ENCODE results near the gene TMOD1. TPM values are rescaled to one million over a fixed set of nuclear protein-coding genes. Genes with fewer than 3 reads are reported as not detected.

Gene TMOD1
- total and polyA plus RNA-seq, 2 donors (not counting 1 experiment from before 2014, with no cell fraction given): 0.98 to 4.0 TPM

GRCh38 chr9:97519441-97519970, 18.0 kb downstream of the TMOD1 start:
- Histone ChIP-seq H3K4me1 (ENCODE audit: control insufficient read depth, extremely low read depth, insufficient read depth, low read length) (peaks cover 3% of the 10 kb centered on the region), H3K9ac (ENCODE audit: insufficient read depth, low read length) (no peak overlapping the region), H2AFZ (ENCODE audit: low read length) (no peak overlapping the region), H4K20me1 (ENCODE audit: control insufficient read depth, extremely low read depth, insufficient read depth, low read length) (no peaks in the 10 kb centered on the region), H3K79me2 (ENCODE audit: control insufficient read depth, insufficient read depth, low read length) (no peaks in the 10 kb centered on the region), H3K27me3 (ENCODE audit: control insufficient read depth, insufficient read depth, low read length) (no peaks in the 10 kb centered on the region), H3K9me3 (ENCODE audit: control insufficient read depth, insufficient read depth, low read depth, low read length) (no peaks in the 10 kb centered on the region), H3K4me3 (replicated peaks in 1 of 4; ENCODE audit: control extremely low read depth in 1 of 4, insufficient read depth in 1 of 4, low read depth in 3 of 4, low read length in 4 of 4) (no peak overlapping the region), H3K36me3 (ENCODE audit: control insufficient read depth, insufficient read depth, low read length) (no peaks in the 10 kb centered on the region), H3K4me2 (ENCODE audit: extremely low read depth, insufficient read depth, low read length) (no peak overlapping the region), H3K27ac (ENCODE audit: insufficient read depth, low read length) (no peak overlapping the region)
- no peak for DNase-seq (ENCODE audit: low read depth in 2 of 2)
- TF ChIP-seq EZH2 (IDR thresholded peaks at IDR 0.05; ENCODE audit: low read length, missing control alignments): no peak
- TF ChIP-seq, protein P1, sequence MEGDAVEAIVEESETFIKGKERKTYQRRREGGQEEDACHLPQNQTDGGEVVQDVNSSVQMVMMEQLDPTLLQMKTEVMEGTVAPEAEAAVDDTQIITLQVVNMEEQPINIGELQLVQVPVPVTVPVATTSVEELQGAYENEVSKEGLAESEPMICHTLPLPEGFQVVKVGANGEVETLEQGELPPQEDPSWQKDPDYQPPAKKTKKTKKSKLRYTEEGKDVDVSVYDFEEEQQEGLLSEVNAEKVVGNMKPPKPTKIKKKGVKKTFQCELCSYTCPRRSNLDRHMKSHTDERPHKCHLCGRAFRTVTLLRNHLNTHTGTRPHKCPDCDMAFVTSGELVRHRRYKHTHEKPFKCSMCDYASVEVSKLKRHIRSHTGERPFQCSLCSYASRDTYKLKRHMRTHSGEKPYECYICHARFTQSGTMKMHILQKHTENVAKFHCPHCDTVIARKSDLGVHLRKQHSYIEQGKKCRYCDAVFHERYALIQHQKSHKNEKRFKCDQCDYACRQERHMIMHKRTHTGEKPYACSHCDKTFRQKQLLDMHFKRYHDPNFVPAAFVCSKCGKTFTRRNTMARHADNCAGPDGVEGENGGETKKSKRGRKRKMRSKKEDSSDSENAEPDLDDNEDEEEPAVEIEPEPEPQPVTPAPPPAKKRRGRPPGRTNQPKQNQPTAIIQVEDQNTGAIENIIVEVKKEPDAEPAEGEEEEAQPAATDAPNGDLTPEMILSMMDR (conservative IDR thresholded peaks at IDR 0.05 in 1 of 2, IDR thresholded peaks at IDR 0.05 in 1 of 2; ENCODE audit: low read depth in 1 of 2, low read length in 2 of 2): no peak

- Histone ChIP-seq H4K20me1 (ENCODE audit: control insufficient read depth, extremely low read depth, insufficient read depth, low read length) (no peaks in the 10 kb centered on the region), H3K4me1 (ENCODE audit: control insufficient read depth, extremely low read depth, insufficient read depth, low read length) (peaks cover 3% of the 10 kb centered on the region), H3K9ac (ENCODE audit: insufficient read depth, low read length) (no peak overlapping the region), H3K4me2 (ENCODE audit: extremely low read depth, insufficient read depth, low read length) (no peak overlapping the region), H3K4me3 (replicated peaks in 1 of 4; ENCODE audit: control extremely low read depth in 1 of 4, insufficient read depth in 1 of 4, low read depth in 3 of 4, low read length in 4 of 4) (no peak overlapping the region), H3K27ac (ENCODE audit: insufficient read depth, low read length) (no peak overlapping the region), H3K9me3 (ENCODE audit: control insufficient read depth, insufficient read depth, low read depth, low read length) (no peaks in the 10 kb centered on the region), H3K36me3 (ENCODE audit: control insufficient read depth, insufficient read depth, low read length) (no peaks in the 10 kb centered on the region), H2AFZ (ENCODE audit: low read length) (no peak overlapping the region), H3K27me3 (ENCODE audit: control insufficient read depth, insufficient read depth, low read length) (no peaks in the 10 kb centered on the region), H3K79me2 (ENCODE audit: control insufficient read depth, insufficient read depth, low read length) (no peaks in the 10 kb centered on the region)
- DNase-seq (ENCODE audit: low read depth in 2 of 2): no peak
- TF ChIP-seq EZH2 (IDR thresholded peaks at IDR 0.05; ENCODE audit: low read length, missing control alignments): no peak
- TF ChIP-seq, protein P1 (conservative IDR thresholded peaks at IDR 0.05 in 1 of 2, IDR thresholded peaks at IDR 0.05 in 1 of 2; ENCODE audit: low read depth in 1 of 2, low read length in 2 of 2): no peak
These were observed 20.3 kb downstream of the TMOD1 start for GRCh38 chr9:97521576-97522333.

GRCh38 chr9:97524424-97524823, 23.0 kb downstream of the TMOD1 start:
- Histone ChIP-seq H4K20me1 (ENCODE audit: control insufficient read depth, extremely low read depth, insufficient read depth, low read length) (no peaks in the 10 kb centered on the region), H3K9me3 (ENCODE audit: control insufficient read depth, insufficient read depth, low read depth, low read length) (no peaks in the 10 kb centered on the region), H3K4me1 (ENCODE audit: control insufficient read depth, extremely low read depth, insufficient read depth, low read length) (no peaks in the 10 kb centered on the region), H3K9ac (ENCODE audit: insufficient read depth, low read length) (no peak overlapping the region), H2AFZ (ENCODE audit: low read length) (no peak overlapping the region), H3K27ac (ENCODE audit: insufficient read depth, low read length) (no peak overlapping the region), H3K4me2 (ENCODE audit: extremely low read depth, insufficient read depth, low read length) (no peak overlapping the region), H3K27me3 (ENCODE audit: control insufficient read depth, insufficient read depth, low read length) (no peaks in the 10 kb centered on the region), H3K79me2 (ENCODE audit: control insufficient read depth, insufficient read depth, low read length) (no peaks in the 10 kb centered on the region), H3K4me3 (replicated peaks in 1 of 4; ENCODE audit: control extremely low read depth in 1 of 4, insufficient read depth in 1 of 4, low read depth in 3 of 4, low read length in 4 of 4) (no peak overlapping the region), H3K36me3 (ENCODE audit: control insufficient read depth, insufficient read depth, low read length) (no peaks in the 10 kb centered on the region)
- DNase-seq (ENCODE audit: low read depth in 2 of 2): no peak
- TF ChIP-seq EZH2 (IDR thresholded peaks at IDR 0.05; ENCODE audit: low read length, missing control alignments): no peak
- TF ChIP-seq, protein P1 (conservative IDR thresholded peaks at IDR 0.05 in 1 of 2, IDR thresholded peaks at IDR 0.05 in 1 of 2; ENCODE audit: low read depth in 1 of 2, low read length in 2 of 2): no peak

Measured in fibroblast of lung (primary cell).